Stimulated activated effector memory CD8-positive, alpha-beta T cell treated with anti-CD3 and anti-CD28 coated beads, Interleukin-12 subunit alpha, Interleukin-12 subunit beta, amount 100 ng/mL, for 72 hours (primary cell): ENCODE results near the gene GLDN.

ENCODE experiments used
- ATAC-seq: fragments of 150-1000 bp; cut with Tn5 transposase; 2 replicates; pipeline ENCODE4 v1.10.0; 2021
- DNase-seq, 2 donors: peaks; one replicate each; pipeline ENCODE4 v3.0.0; 2021 to 2022; ENCODE audit warnings: low spot score in 2 of 2
- H3K27ac Mint-ChIP-seq: one replicate; pipeline ENCODE4 v1.8.0; 2022; ENCODE audit warnings: mild to moderate bottlenecking, mixed read lengths
- H3K36me3 Mint-ChIP-seq: one replicate; pipeline ENCODE4 v1.8.0; 2022; ENCODE audit warnings: mild to moderate bottlenecking, mixed read lengths
- H3K4me1 Mint-ChIP-seq: one replicate; pipeline ENCODE4 v1.8.0; 2022; ENCODE audit warnings: mixed read lengths
- H3K4me3 Mint-ChIP-seq: one replicate; pipeline ENCODE4 v1.8.0; 2022; ENCODE audit warnings: mild to moderate bottlenecking, mixed read lengths
- H3K9me3 Mint-ChIP-seq: one replicate; pipeline ENCODE4 v1.8.0; 2022; ENCODE audit warnings: mixed read lengths

GLDN gene

DNA sequence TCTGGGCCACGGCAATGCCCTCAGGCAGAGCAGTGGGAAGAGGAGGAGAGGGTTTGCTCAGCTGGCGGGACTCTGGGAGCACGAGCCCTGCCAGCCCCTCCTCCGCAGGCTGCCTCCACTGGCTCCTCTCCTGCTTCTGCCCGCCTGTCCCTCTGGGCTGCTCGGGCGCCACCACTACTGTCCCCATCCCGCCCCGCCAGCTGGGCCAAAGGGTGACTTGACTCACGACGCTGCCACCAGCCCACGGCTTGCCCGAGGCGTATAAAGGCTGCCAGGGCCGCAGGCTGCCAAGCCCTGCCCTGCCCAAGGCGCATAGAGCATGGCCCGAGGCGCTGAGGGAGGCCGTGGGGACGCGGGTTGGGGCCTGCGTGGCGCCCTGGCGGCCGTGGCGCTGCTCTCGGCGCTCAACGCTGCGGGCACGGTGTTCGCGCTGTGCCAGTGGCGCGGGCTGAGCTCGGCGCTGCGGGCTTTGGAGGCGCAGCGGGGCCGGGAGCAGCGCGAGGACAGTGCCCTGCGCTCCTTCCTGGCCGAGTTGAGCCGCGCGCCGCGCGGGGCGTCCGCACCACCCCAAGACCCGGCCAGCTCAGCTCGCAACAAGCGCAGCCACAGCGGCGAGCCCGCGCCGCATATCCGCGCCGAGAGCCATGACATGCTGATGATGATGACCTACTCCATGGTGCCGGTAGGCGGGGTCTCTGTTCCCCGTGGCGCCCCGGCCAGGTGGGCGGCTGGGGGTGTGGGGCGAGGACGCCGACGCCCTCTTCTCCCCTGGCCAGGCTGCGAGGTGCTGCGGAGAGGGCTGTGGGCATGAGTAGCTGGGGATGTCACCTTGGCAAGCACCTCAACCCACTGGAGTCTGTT, at the start of gene GLDN:
TSS of gene GLDN (plus strand) at position 290 of the 861 bp plus-strand sequence. CDS start at position 320, 30 bp downstream.
- peak; percentile 29 for ATAC-seq
- no peak within 1 kb of the TSS for H3K27ac Mint-ChIP-seq
- no peaks in the 10 kb centered on the region for H3K4me1 Mint-ChIP-seq
- no peak within 1 kb of the TSS for H3K4me3 Mint-ChIP-seq
- peaks cover 3% of the 10 kb centered on the region for H3K9me3 Mint-ChIP-seq
- no peaks in the 10 kb centered on the region for H3K36me3 Mint-ChIP-seq
- no peak for DNase-seq

- Mint-ChIP-seq H3K4me1 (no peaks in the 10 kb centered on the region), H3K27ac (no peak overlapping the region), H3K9me3 (no peaks in the 10 kb centered on the region), H3K4me3 (no peak overlapping the region), H3K36me3 (no peaks in the 10 kb centered on the region)
- no peak for DNase-seq
- no peak for ATAC-seq
These were observed 42.8 kb upstream of the GLDN start for GRCh38 chr15:51298620-51299019.

- ATAC-seq, result no peak
- no peak overlapping the region for H3K4me3 Mint-ChIP-seq
- no peak for DNase-seq
- H3K36me3 Mint-ChIP-seq, result no peaks in the 10 kb centered on the region
- H3K9me3 Mint-ChIP-seq, result no peaks in the 10 kb centered on the region
- no peaks in the 10 kb centered on the region for H3K4me1 Mint-ChIP-seq
- no peak overlapping the region for H3K27ac Mint-ChIP-seq
These were observed 42.1 kb upstream of the GLDN start for GRCh38 chr15:51299187-51300015.

DNA sequence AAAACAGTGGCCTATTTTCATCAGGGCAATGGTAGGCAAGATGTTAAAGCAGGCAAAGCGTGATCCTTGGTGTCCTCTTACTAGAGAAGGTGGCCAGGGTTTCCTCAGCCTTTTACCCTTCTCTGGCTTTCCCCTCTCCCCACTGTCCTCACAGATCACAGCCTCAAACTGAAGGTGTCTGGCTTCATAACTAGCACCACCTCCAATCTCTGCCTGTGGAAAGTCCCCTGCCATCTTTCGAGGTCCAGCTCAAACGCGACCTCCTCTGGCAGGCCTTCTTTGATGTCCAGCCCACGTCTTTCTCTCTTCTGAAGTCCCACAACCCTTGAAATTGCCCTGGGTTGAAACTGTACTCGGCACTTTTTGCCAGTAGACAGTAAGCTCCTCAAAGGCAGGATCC, 39.0 kb upstream of the GLDN start:
- Mint-ChIP-seq H3K4me3 (no peak overlapping the region), H3K9me3 (no peaks in the 10 kb centered on the region), H3K27ac (no peak overlapping the region), H3K4me1 (no peaks in the 10 kb centered on the region), H3K36me3 (no peaks in the 10 kb centered on the region)
- DNase-seq, result no peak
- ATAC-seq, result no peak

- Mint-ChIP-seq H3K4me3 (no peak overlapping the region), H3K4me1 (no peaks in the 10 kb centered on the region), H3K36me3 (no peaks in the 10 kb centered on the region), H3K27ac (no peak overlapping the region), H3K9me3 (no peaks in the 10 kb centered on the region)
- no peak for DNase-seq
- ATAC-seq, result no peak
These were observed 37.9 kb upstream of the GLDN start for GRCh38 chr15:51303462-51303980.

GRCh38 chr15:51307325-51307724, 34.1 kb upstream of the GLDN start:
- no peaks in the 10 kb centered on the region for H3K9me3 Mint-ChIP-seq
- no peaks in the 10 kb centered on the region for H3K4me1 Mint-ChIP-seq
- DNase-seq (no peak), ATAC-seq (no peak)
- H3K4me3 Mint-ChIP-seq, result no peak overlapping the region
- H3K36me3 Mint-ChIP-seq, result no peaks in the 10 kb centered on the region
- H3K27ac Mint-ChIP-seq, result no peak overlapping the region

DNA sequence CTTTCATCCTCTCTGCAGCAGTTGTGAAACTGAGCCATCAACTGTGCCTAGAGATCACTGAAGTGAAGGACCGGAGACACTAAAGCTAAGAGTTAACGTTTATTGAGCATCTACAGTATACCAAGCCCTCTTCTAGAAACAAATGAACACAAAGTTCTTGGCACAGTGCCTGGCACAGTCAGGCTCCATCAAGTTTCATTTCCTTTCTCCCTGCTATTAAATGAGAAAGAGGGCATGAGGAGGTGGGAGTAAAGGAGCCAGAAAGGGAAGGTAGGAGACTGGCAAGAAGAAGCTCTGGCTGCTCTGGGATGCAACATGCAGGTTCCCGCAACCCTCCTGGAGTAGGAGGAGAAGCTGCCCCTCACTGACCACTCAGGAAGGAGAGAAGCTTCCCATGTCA, 33.6 kb upstream of the GLDN start:
- DNase-seq (no peak), ATAC-seq (no peak)
- Mint-ChIP-seq H3K4me1 (no peaks in the 10 kb centered on the region), H3K4me3 (no peak overlapping the region), H3K27ac (no peak overlapping the region), H3K36me3 (no peaks in the 10 kb centered on the region), H3K9me3 (no peaks in the 10 kb centered on the region)

DNA sequence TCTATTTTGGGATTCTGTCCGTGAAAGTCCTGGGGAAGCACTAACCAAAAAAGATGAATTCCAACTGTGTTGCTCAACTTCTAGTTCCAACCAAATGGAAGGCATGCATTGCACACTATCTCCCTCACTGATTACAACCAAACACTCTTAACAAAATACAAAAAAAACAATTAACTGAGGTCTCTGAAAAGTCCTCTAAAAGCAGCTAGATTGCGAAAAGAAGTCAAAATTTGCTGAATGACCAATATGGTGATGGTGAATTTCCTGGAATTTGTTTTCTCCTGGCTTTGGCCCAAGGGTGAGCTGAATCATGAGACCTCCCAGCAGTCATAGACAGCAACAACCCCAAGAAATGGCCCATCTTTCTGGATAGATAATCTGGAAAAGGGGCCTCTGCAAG, 31.4 kb upstream of the GLDN start:
- H3K9me3 Mint-ChIP-seq, result no peaks in the 10 kb centered on the region
- H3K36me3 Mint-ChIP-seq, result no peaks in the 10 kb centered on the region
- no peak overlapping the region for H3K4me3 Mint-ChIP-seq
- H3K4me1 Mint-ChIP-seq, result no peaks in the 10 kb centered on the region
- H3K27ac Mint-ChIP-seq, result no peak overlapping the region
- DNase-seq (no peak), ATAC-seq (no peak)

GRCh38 chr15:51311510-51311909, 29.9 kb upstream of the GLDN start:
- H3K9me3 Mint-ChIP-seq, result no peaks in the 10 kb centered on the region
- ATAC-seq (no peak), DNase-seq (no peak)
- no peak overlapping the region for H3K4me3 Mint-ChIP-seq
- no peaks in the 10 kb centered on the region for H3K36me3 Mint-ChIP-seq
- no peak overlapping the region for H3K27ac Mint-ChIP-seq
- no peaks in the 10 kb centered on the region for H3K4me1 Mint-ChIP-seq

DNA sequence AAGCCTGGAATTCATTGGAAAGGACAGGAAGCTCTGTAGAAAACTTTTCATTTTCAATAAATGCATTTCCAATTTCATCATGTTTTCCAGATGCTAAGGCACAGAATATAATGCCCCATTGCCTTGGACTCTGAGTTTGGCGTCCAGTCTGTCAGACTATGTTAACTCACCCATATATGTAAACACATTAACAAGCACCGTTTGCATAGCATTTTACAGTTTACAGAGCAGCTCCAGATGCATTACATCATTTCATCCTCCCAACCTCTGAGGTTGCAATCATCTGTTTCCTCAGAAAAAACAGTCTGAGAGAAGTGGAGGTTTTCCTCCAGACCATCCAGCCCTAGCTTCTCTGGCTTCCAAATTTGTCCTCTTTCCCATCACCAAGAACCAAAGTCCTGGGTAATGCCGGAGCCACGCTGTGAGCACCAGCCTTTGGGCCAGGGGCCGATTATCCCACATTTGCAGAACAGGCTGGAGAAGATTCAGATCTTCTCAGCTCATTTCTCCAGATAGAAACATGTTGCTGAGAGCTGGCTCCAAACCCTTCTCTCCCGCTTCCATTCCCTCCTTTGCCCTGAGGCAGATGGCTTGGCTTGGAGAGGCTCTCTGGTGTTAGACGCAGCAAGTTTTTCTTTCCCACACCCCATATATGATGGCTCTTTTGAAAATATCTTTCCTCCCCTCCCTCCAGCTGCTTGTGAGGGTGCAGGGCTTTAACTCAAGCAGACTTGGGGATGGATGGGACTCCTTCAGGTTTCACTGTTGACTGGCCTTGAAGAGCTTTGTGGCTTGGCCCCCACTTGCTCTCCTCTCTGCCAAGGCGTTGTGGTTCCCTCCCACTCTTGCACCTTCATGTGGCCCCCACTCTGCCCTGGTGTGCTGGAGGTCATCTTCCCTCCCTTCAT, 29.0 kb upstream of the GLDN start:
- no peak for ATAC-seq
- Mint-ChIP-seq H3K4me1 (no peaks in the 10 kb centered on the region), H3K27ac (no peak overlapping the region), H3K4me3 (no peak overlapping the region), H3K36me3 (no peaks in the 10 kb centered on the region), H3K9me3 (no peaks in the 10 kb centered on the region)
- DNase-seq, result no peak

- ATAC-seq (no peak), DNase-seq (no peak)
These were observed 28.4 kb upstream of the GLDN start for GRCh38 chr15:51313074-51313393.

DNA sequence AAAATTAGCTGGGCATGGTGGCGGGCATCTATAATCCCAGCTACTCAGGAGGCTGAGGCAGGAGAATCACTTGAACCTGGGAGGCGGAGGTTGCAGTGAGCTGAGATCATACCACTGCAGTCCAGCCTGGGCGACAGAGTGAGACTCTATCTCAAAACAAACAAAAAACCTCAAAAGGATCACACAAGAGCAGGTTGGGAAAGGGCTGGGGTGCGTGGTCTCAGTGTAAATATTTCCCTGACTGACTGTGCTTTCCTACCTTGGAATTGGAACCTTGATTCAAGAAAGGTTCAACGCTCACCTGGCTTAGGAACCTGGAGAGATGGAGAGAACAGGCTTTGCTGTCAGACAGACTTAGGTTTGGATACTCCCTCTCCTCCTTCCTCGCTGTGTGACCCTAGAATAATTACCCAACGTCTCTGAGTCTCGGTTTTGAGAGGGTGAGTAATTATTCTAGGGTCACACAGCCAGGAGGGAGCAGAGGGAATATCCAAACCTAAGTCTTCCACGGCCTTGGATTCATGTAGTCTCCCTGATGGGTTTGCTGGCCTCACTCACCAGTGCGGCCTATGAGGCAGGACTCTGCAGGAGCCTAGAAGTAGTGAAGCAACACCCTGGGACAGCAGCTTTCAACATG, 27.7 kb upstream of the GLDN start:
- Mint-ChIP-seq H3K9me3 (no peaks in the 10 kb centered on the region), H3K36me3 (no peaks in the 10 kb centered on the region)

More at GRCh38 chr15:51313074-51313393, 28.4 kb upstream of the GLDN start:
- no peaks in the 10 kb centered on the region for H3K36me3 Mint-ChIP-seq
- no peak overlapping the region for H3K4me3 Mint-ChIP-seq
- H3K9me3 Mint-ChIP-seq, result no peaks in the 10 kb centered on the region
- no peak overlapping the region for H3K27ac Mint-ChIP-seq
- H3K4me1 Mint-ChIP-seq, result no peaks in the 10 kb centered on the region

DNA sequence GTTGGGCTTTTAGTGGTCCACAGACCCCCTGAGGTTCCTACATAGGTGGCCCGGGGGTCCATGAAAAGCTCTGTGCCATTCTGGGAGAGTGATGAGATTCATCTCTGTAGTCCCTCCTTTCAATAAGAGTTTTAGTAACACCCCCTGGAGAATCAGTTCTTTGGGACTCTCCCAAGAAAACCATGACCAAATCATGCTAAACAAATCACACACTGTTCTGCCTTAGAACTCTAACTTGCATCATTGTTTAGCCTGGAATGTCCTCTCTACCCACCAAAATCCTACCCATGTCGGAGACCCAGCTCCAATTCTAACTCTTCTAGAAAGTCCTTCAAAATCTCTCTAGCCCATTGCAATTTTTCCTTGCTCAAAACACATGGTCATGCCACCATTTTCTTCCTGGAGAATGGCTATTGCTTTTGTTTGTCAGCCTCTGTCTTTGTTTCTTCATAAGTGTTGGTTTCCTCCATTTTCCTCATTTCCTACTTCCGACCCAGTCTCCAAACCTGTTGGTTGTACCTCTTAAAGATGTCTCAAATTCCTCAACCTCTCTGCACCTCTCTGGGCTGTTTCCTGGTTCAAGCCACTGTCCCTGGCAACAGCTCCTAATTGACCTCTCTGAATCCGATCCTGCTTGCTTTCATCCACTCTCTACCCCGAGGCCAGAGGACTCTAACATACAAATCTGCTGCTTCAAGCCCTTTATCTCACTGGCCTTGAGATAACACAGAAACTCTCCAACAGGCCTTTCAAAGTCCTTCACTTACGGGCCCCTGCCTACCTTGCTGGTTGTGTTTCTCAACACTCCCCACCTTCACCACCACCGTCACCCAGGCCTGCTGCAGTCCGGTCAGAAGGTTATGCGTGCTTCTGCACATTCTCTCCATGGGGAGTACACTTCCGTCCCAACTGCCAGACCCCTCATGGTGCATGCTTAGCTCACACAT, 26.8 kb upstream of the GLDN start:
- Mint-ChIP-seq H3K4me1 (no peaks in the 10 kb centered on the region), H3K9me3 (no peaks in the 10 kb centered on the region), H3K36me3 (no peaks in the 10 kb centered on the region), H3K4me3 (no peak overlapping the region), H3K27ac (no peak overlapping the region)
- no peak for ATAC-seq
- no peak for DNase-seq

More for the DNA sequence above, 27.7 kb upstream of the GLDN start:
- ATAC-seq (no peak), DNase-seq (no peak)
- Mint-ChIP-seq H3K4me1 (no peaks in the 10 kb centered on the region), H3K4me3 (no peak overlapping the region), H3K27ac (no peak overlapping the region)

- no peaks in the 10 kb centered on the region for H3K4me1 Mint-ChIP-seq
- no peak overlapping the region for H3K27ac Mint-ChIP-seq
- no peaks in the 10 kb centered on the region for H3K9me3 Mint-ChIP-seq
These were observed 25.7 kb upstream of the GLDN start for GRCh38 chr15:51315726-51316125.

More at GRCh38 chr15:51315726-51316125, 25.7 kb upstream of the GLDN start:
- no peak for ATAC-seq
- no peak for DNase-seq
- no peaks in the 10 kb centered on the region for H3K36me3 Mint-ChIP-seq
- H3K4me3 Mint-ChIP-seq, result no peak overlapping the region
